Loucy (cell line): ENCODE measurements around the gene PKP4.

ENCODE experiments used
- EZH2phosphoT487 ChIP-seq: fragments of 200-600 bp; IDR thresholded peaks from 2 replicates; pipeline ENCODE4 v1.6.1; 2018; ENCODE audit warnings: antibody characterized with exemption, mild to moderate bottlenecking, moderate library complexity, borderline replicate concordance
- TF ChIP-seq, protein P1 (sequence below): fragments of 200-600 bp; sonication (generic); conservative IDR thresholded peaks from 2 replicates; pipeline ENCODE4 v1.5.1; 2014; ENCODE audit warnings: mild to moderate bottlenecking, antibody characterized with exemption, low read length

DNA sequence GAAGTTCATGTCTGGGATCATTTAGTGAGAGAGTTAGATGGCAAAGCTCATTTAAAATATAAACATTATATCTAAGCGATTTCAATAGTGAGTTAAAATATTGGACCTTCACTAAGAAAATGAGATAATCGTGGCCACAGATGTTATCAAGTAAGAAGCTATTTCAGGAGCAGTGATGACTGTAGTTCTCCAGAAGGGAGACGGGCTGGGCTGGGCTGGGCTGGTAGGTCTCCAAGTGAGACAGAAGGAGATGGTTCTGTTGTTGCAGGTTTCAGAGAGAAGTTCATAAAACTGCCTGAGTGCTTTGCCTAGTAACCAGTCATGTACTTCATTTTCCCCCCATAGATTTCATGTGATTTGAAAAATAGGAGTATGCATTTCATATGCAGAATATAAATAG lies 208.2 kb downstream of the PKP4 start:
- TF ChIP-seq, protein P1, sequence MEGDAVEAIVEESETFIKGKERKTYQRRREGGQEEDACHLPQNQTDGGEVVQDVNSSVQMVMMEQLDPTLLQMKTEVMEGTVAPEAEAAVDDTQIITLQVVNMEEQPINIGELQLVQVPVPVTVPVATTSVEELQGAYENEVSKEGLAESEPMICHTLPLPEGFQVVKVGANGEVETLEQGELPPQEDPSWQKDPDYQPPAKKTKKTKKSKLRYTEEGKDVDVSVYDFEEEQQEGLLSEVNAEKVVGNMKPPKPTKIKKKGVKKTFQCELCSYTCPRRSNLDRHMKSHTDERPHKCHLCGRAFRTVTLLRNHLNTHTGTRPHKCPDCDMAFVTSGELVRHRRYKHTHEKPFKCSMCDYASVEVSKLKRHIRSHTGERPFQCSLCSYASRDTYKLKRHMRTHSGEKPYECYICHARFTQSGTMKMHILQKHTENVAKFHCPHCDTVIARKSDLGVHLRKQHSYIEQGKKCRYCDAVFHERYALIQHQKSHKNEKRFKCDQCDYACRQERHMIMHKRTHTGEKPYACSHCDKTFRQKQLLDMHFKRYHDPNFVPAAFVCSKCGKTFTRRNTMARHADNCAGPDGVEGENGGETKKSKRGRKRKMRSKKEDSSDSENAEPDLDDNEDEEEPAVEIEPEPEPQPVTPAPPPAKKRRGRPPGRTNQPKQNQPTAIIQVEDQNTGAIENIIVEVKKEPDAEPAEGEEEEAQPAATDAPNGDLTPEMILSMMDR = no peak
- TF ChIP-seq EZH2phosphoT487 = no peak
